ENCODE data around the gene MT1H. TPM values are rescaled to one million over a fixed set of nuclear protein-coding genes. Genes with fewer than 3 reads are reported as not detected.

The MT1H gene
- total RNA-seq, 1 donor from 2014 or later, result not detected

DNA sequence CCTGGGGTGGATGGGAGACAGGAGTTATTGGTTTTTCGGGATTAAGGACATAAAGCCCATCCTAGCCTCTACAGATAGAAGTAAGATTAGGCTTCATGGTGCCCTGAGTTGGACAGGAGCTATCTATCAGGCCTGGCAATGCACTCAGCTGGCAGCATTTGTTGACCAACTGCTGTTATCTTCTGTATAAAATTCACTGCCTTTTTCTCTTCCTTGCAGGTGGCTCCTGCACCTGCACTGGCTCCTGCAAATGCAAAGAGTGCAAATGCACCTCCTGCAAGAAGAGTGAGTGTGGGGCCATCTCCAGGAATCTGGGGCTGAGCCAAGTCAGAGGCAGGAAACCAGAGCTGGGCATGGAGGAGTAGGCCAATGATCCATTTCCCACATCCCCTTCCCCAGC, 30.6 kb upstream of the MT1H start:
- H3K27ac Mint-ChIP-seq, result no peak overlapping the region

GRCh38 chr16:56640076-56640475, 29.5 kb upstream of the MT1H start:
- Mint-ChIP-seq H3K36me3 (no peaks in the 10 kb centered on the region), H3K27ac (no peak overlapping the region), H3K9me3 (no peaks in the 10 kb centered on the region), H3K27me3 (ENCODE audit: low read depth) (peaks cover 99% of the 10 kb centered on the region), H3K4me3 (no peak overlapping the region), H3K4me1 (peaks cover 13% of the 10 kb centered on the region)
- DNase-seq (ENCODE audit: low spot score in 2 of 2, unreplicated experiment in 2 of 2), result no peak
- TF ChIP-seq, protein P1, sequence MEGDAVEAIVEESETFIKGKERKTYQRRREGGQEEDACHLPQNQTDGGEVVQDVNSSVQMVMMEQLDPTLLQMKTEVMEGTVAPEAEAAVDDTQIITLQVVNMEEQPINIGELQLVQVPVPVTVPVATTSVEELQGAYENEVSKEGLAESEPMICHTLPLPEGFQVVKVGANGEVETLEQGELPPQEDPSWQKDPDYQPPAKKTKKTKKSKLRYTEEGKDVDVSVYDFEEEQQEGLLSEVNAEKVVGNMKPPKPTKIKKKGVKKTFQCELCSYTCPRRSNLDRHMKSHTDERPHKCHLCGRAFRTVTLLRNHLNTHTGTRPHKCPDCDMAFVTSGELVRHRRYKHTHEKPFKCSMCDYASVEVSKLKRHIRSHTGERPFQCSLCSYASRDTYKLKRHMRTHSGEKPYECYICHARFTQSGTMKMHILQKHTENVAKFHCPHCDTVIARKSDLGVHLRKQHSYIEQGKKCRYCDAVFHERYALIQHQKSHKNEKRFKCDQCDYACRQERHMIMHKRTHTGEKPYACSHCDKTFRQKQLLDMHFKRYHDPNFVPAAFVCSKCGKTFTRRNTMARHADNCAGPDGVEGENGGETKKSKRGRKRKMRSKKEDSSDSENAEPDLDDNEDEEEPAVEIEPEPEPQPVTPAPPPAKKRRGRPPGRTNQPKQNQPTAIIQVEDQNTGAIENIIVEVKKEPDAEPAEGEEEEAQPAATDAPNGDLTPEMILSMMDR (IDR thresholded peaks at IDR 0.05; ENCODE audit: unreplicated experiment), result no peak

More for the DNA sequence above, 30.6 kb upstream of the MT1H start:
- Mint-ChIP-seq H3K27me3 (ENCODE audit: low read depth) (peaks cover 99% of the 10 kb centered on the region), H3K9me3 (no peaks in the 10 kb centered on the region), H3K4me1 (peaks cover 16% of the 10 kb centered on the region), H3K4me3 (no peak overlapping the region), H3K36me3 (no peaks in the 10 kb centered on the region)
- DNase-seq (ENCODE audit: low spot score in 2 of 2, unreplicated experiment in 2 of 2), result no peak
- TF ChIP-seq, protein P1 (IDR thresholded peaks at IDR 0.05; ENCODE audit: unreplicated experiment), result no peak

- no peaks in the 10 kb centered on the region for H3K9me3 Mint-ChIP-seq
- H3K4me1 Mint-ChIP-seq, result peaks cover 11% of the 10 kb centered on the region
- no peak overlapping the region for H3K27ac Mint-ChIP-seq
- no peaks in the 10 kb centered on the region for H3K36me3 Mint-ChIP-seq
- TF ChIP-seq, protein P1 (IDR thresholded peaks at IDR 0.05; ENCODE audit: unreplicated experiment), result no peak
- H3K27me3 Mint-ChIP-seq (ENCODE audit: low read depth), result peaks cover 100% of the 10 kb centered on the region
- no peak for DNase-seq (ENCODE audit: low spot score in 2 of 2, unreplicated experiment in 2 of 2)
- no peak overlapping the region for H3K4me3 Mint-ChIP-seq
These were observed 28.4 kb upstream of the MT1H start for GRCh38 chr16:56641166-56641565.

- TF ChIP-seq, protein P1 (IDR thresholded peaks at IDR 0.05; ENCODE audit: unreplicated experiment), result no peak
- Mint-ChIP-seq H3K36me3 (no peaks in the 10 kb centered on the region), H3K27ac (no peak overlapping the region), H3K4me1 (peaks cover 6% of the 10 kb centered on the region), H3K4me3 (peak overlapping the region; percentile 20), H3K9me3 (no peaks in the 10 kb centered on the region), H3K27me3 (ENCODE audit: low read depth) (peaks cover 100% of the 10 kb centered on the region)
- no peak for DNase-seq (ENCODE audit: low spot score in 2 of 2, unreplicated experiment in 2 of 2)
These were observed 26.4 kb upstream of the MT1H start for GRCh38 chr16:56643080-56643778.

- H3K4me1 Mint-ChIP-seq, result peaks cover 4% of the 10 kb centered on the region
- TF ChIP-seq, protein P1 (IDR thresholded peaks at IDR 0.05; ENCODE audit: unreplicated experiment), result no peak
- H3K9me3 Mint-ChIP-seq, result no peaks in the 10 kb centered on the region
- H3K27me3 Mint-ChIP-seq (ENCODE audit: low read depth), result peaks cover 100% of the 10 kb centered on the region
- no peaks in the 10 kb centered on the region for H3K36me3 Mint-ChIP-seq
- H3K27ac Mint-ChIP-seq, result no peak overlapping the region
- no peak for DNase-seq (ENCODE audit: low spot score in 2 of 2, unreplicated experiment in 2 of 2)
- H3K4me3 Mint-ChIP-seq, result peak overlapping the region; percentile 20
These were observed 25.8 kb upstream of the MT1H start for GRCh38 chr16:56643833-56644232.
